SK-N-SH treated with all-trans-retinoic acid at 6 μM for 48 hours (cell line): ENCODE data around the gene SERTAD2.

Source experiments
- ATAC-seq: fragments of 200-7000 bp; cut with Tn5 transposase; 3 replicates; pipeline ENCODE4 v1.9.1; 2020; ENCODE audit warnings: mild to moderate bottlenecking, moderate library complexity
- ARNTL ChIP-seq: fragments of 450-650 bp; formaldehyde crosslinking; IDR thresholded peaks from 2 replicates; pipeline ENCODE4 v1.5.0; 2020; ENCODE audit warnings: low read depth, mild to moderate bottlenecking, moderate library complexity, borderline replicate concordance
- BACH2 ChIP-seq: fragments of 250-450 bp; sonication (Bioruptor Pico); IDR thresholded peaks from 2 replicates; pipeline ENCODE4 v1.9.0; 2021; ENCODE audit warnings: mild to moderate bottlenecking, borderline replicate concordance
- CREB5 ChIP-seq: fragments of 250-450 bp; sonication (Bioruptor Pico); IDR thresholded peaks from 2 replicates; pipeline ENCODE4 v1.5.1; 2020; ENCODE audit warnings: low read depth, mild to moderate bottlenecking, moderate library complexity
- CSDC2 ChIP-seq: fragments of 250-450 bp; sonication (Bioruptor Pico); IDR thresholded peaks from 2 replicates; pipeline ENCODE4 v1.5.0; 2020; ENCODE audit warnings: mild to moderate bottlenecking, moderate library complexity
- CSRNP3 ChIP-seq: fragments of 250-450 bp; sonication (Bioruptor Pico); IDR thresholded peaks from 2 replicates; pipeline ENCODE4 v1.5.1; 2021; ENCODE audit warnings: mild to moderate bottlenecking, moderate library complexity
- ESRRG ChIP-seq: fragments of 250-450 bp; sonication (Bioruptor Pico); IDR thresholded peaks from 2 replicates; pipeline ENCODE4 v1.6.1; 2021; ENCODE audit warnings: mild to moderate bottlenecking
- GLIS3 ChIP-seq: fragments of 250-450 bp; sonication (Bioruptor Pico); IDR thresholded peaks from 2 replicates; pipeline ENCODE4 v1.5.0; 2020; ENCODE audit warnings: mild to moderate bottlenecking, moderate library complexity
- ISL1 ChIP-seq: fragments of 250-450 bp; sonication (Bioruptor Pico); IDR thresholded peaks from 2 replicates; pipeline ENCODE4 v2.1.2; 2022; ENCODE audit warnings: mild to moderate bottlenecking, moderate library complexity
- OSR1 ChIP-seq: fragments of 250-450 bp; sonication (Bioruptor Pico); IDR thresholded peaks from 2 replicates; pipeline ENCODE4 v1.8.0; 2022; ENCODE audit warnings: moderate library complexity, mild to moderate bottlenecking, inconsistent platforms
- PATZ1 ChIP-seq: fragments of 250-450 bp; sonication (Bioruptor Pico); IDR thresholded peaks from 2 replicates; pipeline ENCODE4 v1.8.0; 2020; ENCODE audit warnings: mild to moderate bottlenecking, moderate library complexity, borderline replicate concordance
- POU6F1 ChIP-seq: fragments of 250-450 bp; sonication (Bioruptor Pico); IDR thresholded peaks from 2 replicates; pipeline ENCODE4 v1.8.0; 2021; ENCODE audit warnings: low read depth, mild to moderate bottlenecking, moderate library complexity, borderline replicate concordance
- RARB ChIP-seq: fragments of 250-450 bp; sonication (Bioruptor Pico); IDR thresholded peaks from 2 replicates; pipeline ENCODE4 v1.8.0; 2021; ENCODE audit warnings: mild to moderate bottlenecking, moderate library complexity
- TCF4 ChIP-seq: fragments of 250-450 bp; sonication (Bioruptor Pico); IDR thresholded peaks from 2 replicates; pipeline ENCODE4 v1.8.0; 2021; ENCODE audit warnings: mild to moderate bottlenecking, moderate library complexity, borderline replicate concordance
- TOX ChIP-seq: fragments of 250-450 bp; sonication (Bioruptor Pico); IDR thresholded peaks from 2 replicates; pipeline ENCODE4 v1.8.0; 2021; ENCODE audit warnings: mild to moderate bottlenecking, moderate library complexity, borderline replicate concordance
- TSHZ2 ChIP-seq: fragments of 250-450 bp; sonication (Bioruptor Pico); IDR thresholded peaks from 2 replicates; pipeline ENCODE4 v1.5.0; 2020; ENCODE audit warnings: mild to moderate bottlenecking, moderate library complexity
- ZC3H10 ChIP-seq: fragments of 250-450 bp; sonication (Bioruptor Pico); IDR thresholded peaks from 2 replicates; pipeline ENCODE4 v1.5.1; 2021; ENCODE audit warnings: mild to moderate bottlenecking, moderate library complexity
- ZFP30 ChIP-seq: fragments of 450-650 bp; formaldehyde crosslinking; IDR thresholded peaks from 2 replicates; pipeline ENCODE4 v1.5.0; 2022; ENCODE audit warnings: mild to moderate bottlenecking, moderate library complexity
- ZNF565 ChIP-seq: fragments of 450-650 bp; formaldehyde crosslinking; conservative IDR thresholded peaks from 2 replicates; pipeline ENCODE4 v1.5.0; 2020; ENCODE audit warnings: low read depth, mild to moderate bottlenecking, moderate library complexity
- ZNF70 ChIP-seq: fragments of 450-650 bp; formaldehyde crosslinking; IDR thresholded peaks from 2 replicates; pipeline ENCODE4 v1.5.0; 2020; ENCODE audit warnings: mild to moderate bottlenecking, moderate library complexity
- ZNF8 ChIP-seq: fragments of 450-650 bp; formaldehyde crosslinking; IDR thresholded peaks from 2 replicates; pipeline ENCODE4 v1.5.0; 2020; ENCODE audit warnings: mild to moderate bottlenecking, moderate library complexity

SERTAD2 gene

GRCh38 chr2:64666810-64667438, 13.2 kb upstream of the SERTAD2 start:
- no peak for TF ChIP-seq CSRNP3 (CRISPR knock-in tag)
- no peak for TF ChIP-seq CSDC2 (CRISPR knock-in tag)
- TF ChIP-seq ISL1 (CRISPR knock-in tag), result no peak
- no peak for TF ChIP-seq ZFP30 (CRISPR knock-in tag)
- no peak for TF ChIP-seq RARB (CRISPR knock-in tag)
- no peak for TF ChIP-seq ZNF70 (CRISPR knock-in tag)
- TF ChIP-seq ZC3H10 (CRISPR knock-in tag), result no peak
- no peak for TF ChIP-seq ESRRG (CRISPR knock-in tag)
- no peak for TF ChIP-seq CREB5
- no peak for TF ChIP-seq ARNTL (CRISPR knock-in tag)
- no peak for TF ChIP-seq BACH2
- no peak for TF ChIP-seq POU6F1 (CRISPR knock-in tag)
- TF ChIP-seq TOX, result no peak
- no peak for TF ChIP-seq TCF4 (CRISPR knock-in tag)
- TF ChIP-seq ZNF8, result no peak
- TF ChIP-seq TSHZ2 (CRISPR knock-in tag), result no peak
- no peak for TF ChIP-seq PATZ1 (CRISPR knock-in tag)
- no peak for ATAC-seq

GRCh38 chr2:64665709-64666108, 12.0 kb upstream of the SERTAD2 start:
- TF ChIP-seq ZNF8, result no peak
- TF ChIP-seq CSRNP3 (CRISPR knock-in tag), result no peak
- TF ChIP-seq ZNF565, result no peak
- no peak for TF ChIP-seq POU6F1 (CRISPR knock-in tag)
- no peak for TF ChIP-seq ZC3H10 (CRISPR knock-in tag)
- no peak for TF ChIP-seq PATZ1 (CRISPR knock-in tag)
- no peak for TF ChIP-seq OSR1 (CRISPR knock-in tag)
- no peak for TF ChIP-seq CREB5
- no peak for TF ChIP-seq GLIS3 (CRISPR knock-in tag)
- ATAC-seq, result no peak
